ENCODE data around the gene ZNF417. TPM values are rescaled to one million over a fixed set of nuclear protein-coding genes. Genes with fewer than 3 reads are reported as not detected.
"Not testable (repeated sequence)": the region's sequence is repeated elsewhere in the genome, so short reads cannot be mapped to it uniquely, and the experiment has no call there.

The ZNF417 gene
- polyA plus RNA-seq (2013), result 8.1 TPM in 2 replicates

GRCh38 chr19:57916168-57916995 is at the start of gene ZNF417:
Gene ZNF417 (minus strand): TSS chr19:57916592. CDS start chr19:57916411, 181 bp downstream.
- DNase-seq, result peak; percentile 95 to 98
- H3K14ac ChIP-seq (ENCODE audit: low read length), result peak within 1 kb of the TSS; percentile 74
- not testable (repeated sequence) for H3K27me3 ChIP-seq (ENCODE audit: insufficient read depth, low read length); H3K79me2 ChIP-seq (ENCODE audit: control insufficient read depth, insufficient read depth, low read length, poor library complexity); H3K4me1 ChIP-seq (ENCODE audit: control insufficient read depth in 1 of 2, insufficient read depth in 2 of 2, low read length in 2 of 2); H3K79me1 ChIP-seq (ENCODE audit: low read length); H3K23ac ChIP-seq (ENCODE audit: low read length); H3K9me3 ChIP-seq (ENCODE audit: insufficient read depth, low read depth, low read length); H2BK12ac ChIP-seq (ENCODE audit: low read length); H2AK5ac ChIP-seq (ENCODE audit: low read length)
- H3K4me3 ChIP-seq (ENCODE audit: low read depth, low read length), result peak within 1 kb of the TSS; percentile 85
- peak within 1 kb of the TSS; percentile 61 for H2BK120ac ChIP-seq (ENCODE audit: insufficient read depth, low read length, poor library complexity)
- peak within 1 kb of the TSS; percentile 35 for H4K12ac ChIP-seq (ENCODE audit: low read depth, low read length)
- H3K4me2 ChIP-seq (ENCODE audit: low read length), result peak within 1 kb of the TSS; percentile 71
- H3K36me3 ChIP-seq (ENCODE audit: control insufficient read depth in 1 of 2, insufficient read depth in 2 of 2, low read length in 2 of 2), result peaks cover 17 to 18% of the 10 kb centered on the region in 2 experiments
- H4K8ac ChIP-seq (ENCODE audit: low read depth, low read length), result peak within 1 kb of the TSS; percentile 87
- no CpG with 5 or more reads among the region's 51 CpGs for WGBS (ENCODE audit: extremely low coverage, insufficient coverage, insufficient read length)
- H3K18ac ChIP-seq (ENCODE audit: low read length), result peak within 1 kb of the TSS; percentile 57
- peak within 1 kb of the TSS; percentile 23 for H3K27ac ChIP-seq (ENCODE audit: low read depth, low read length)
- peak within 1 kb of the TSS; percentile 76 for H3K9ac ChIP-seq (ENCODE audit: low read length)
- peak within 1 kb of the TSS; percentile 53 for H3K4ac ChIP-seq (ENCODE audit: low read depth, low read length)
- H2AFZ ChIP-seq (ENCODE audit: insufficient read depth, low read length, poor library complexity), result peak within 1 kb of the TSS; percentile 52
- peak within 1 kb of the TSS; percentile 79 for H4K91ac ChIP-seq (ENCODE audit: low read depth, low read length)
- H2BK5ac ChIP-seq (ENCODE audit: low read depth, low read length, poor library complexity), result peak within 1 kb of the TSS; percentile 50

GRCh38 chr19:57964761-57965160 is 48.4 kb upstream of the ZNF417 start:
- H2AFZ ChIP-seq (ENCODE audit: insufficient read depth, low read length, poor library complexity), result no peak overlapping the region
- no peaks in the 10 kb centered on the region for H3K4me1 ChIP-seq (ENCODE audit: control insufficient read depth in 1 of 2, insufficient read depth in 2 of 2, low read length in 2 of 2)
- H3K27me3 ChIP-seq (ENCODE audit: insufficient read depth, low read length), result no peaks in the 10 kb centered on the region
- H3K14ac ChIP-seq (ENCODE audit: low read length), result no peak overlapping the region
- no peak overlapping the region for H3K9ac ChIP-seq (ENCODE audit: low read length)
- H3K4me2 ChIP-seq (ENCODE audit: low read length), result no peak overlapping the region
- H3K4me3 ChIP-seq (ENCODE audit: low read depth, low read length), result no peak overlapping the region
- H2BK5ac ChIP-seq (ENCODE audit: low read depth, low read length, poor library complexity), result no peak overlapping the region
- no peak overlapping the region for H2BK120ac ChIP-seq (ENCODE audit: insufficient read depth, low read length, poor library complexity)
- H3K27ac ChIP-seq (ENCODE audit: low read depth, low read length), result no peak overlapping the region
- H2BK12ac ChIP-seq (ENCODE audit: low read length), result no peak overlapping the region
- no peaks in the 10 kb centered on the region for H3K79me2 ChIP-seq (ENCODE audit: control insufficient read depth, insufficient read depth, low read length, poor library complexity)
- H3K18ac ChIP-seq (ENCODE audit: low read length), result no peak overlapping the region
- no peak overlapping the region for H4K12ac ChIP-seq (ENCODE audit: low read depth, low read length)
- H4K8ac ChIP-seq (ENCODE audit: low read depth, low read length), result no peak overlapping the region
- H3K23ac ChIP-seq (ENCODE audit: low read length), result no peak overlapping the region
- no peak overlapping the region for H4K91ac ChIP-seq (ENCODE audit: low read depth, low read length)
- no peak for DNase-seq
- H3K9me3 ChIP-seq (ENCODE audit: insufficient read depth, low read depth, low read length), result peaks cover 18% of the 10 kb centered on the region
- H2AK5ac ChIP-seq (ENCODE audit: low read length), result no peak overlapping the region
- no peak overlapping the region for H3K4ac ChIP-seq (ENCODE audit: low read depth, low read length)
- no peaks in the 10 kb centered on the region for H3K36me3 ChIP-seq (ENCODE audit: control insufficient read depth in 1 of 2, insufficient read depth in 2 of 2, low read length in 2 of 2)
- H3K79me1 ChIP-seq (ENCODE audit: low read length), result no peaks in the 10 kb centered on the region
- WGBS (ENCODE audit: extremely low coverage, insufficient coverage, insufficient read length), result no CpG with 5 or more reads among the region's 8 CpGs

- no peak overlapping the region for H3K9ac ChIP-seq (ENCODE audit: low read length)
- no peak overlapping the region for H3K27ac ChIP-seq (ENCODE audit: low read depth, low read length)
- H3K4ac ChIP-seq (ENCODE audit: low read depth, low read length), result no peak overlapping the region
- H3K14ac ChIP-seq (ENCODE audit: low read length), result no peak overlapping the region
- H2BK12ac ChIP-seq (ENCODE audit: low read length), result no peak overlapping the region
- WGBS (ENCODE audit: extremely low coverage, insufficient coverage, insufficient read length), result no CpG with 5 or more reads among the region's 1 CpG
- no peak for DNase-seq
- H3K27me3 ChIP-seq (ENCODE audit: insufficient read depth, low read length), result no peaks in the 10 kb centered on the region
- H3K4me2 ChIP-seq (ENCODE audit: low read length), result no peak overlapping the region
- no peak overlapping the region for H2AFZ ChIP-seq (ENCODE audit: insufficient read depth, low read length, poor library complexity)
- no peak overlapping the region for H2BK120ac ChIP-seq (ENCODE audit: insufficient read depth, low read length, poor library complexity)
- H3K4me3 ChIP-seq (ENCODE audit: low read depth, low read length), result no peak overlapping the region
- no peak overlapping the region for H3K18ac ChIP-seq (ENCODE audit: low read length)
- H4K12ac ChIP-seq (ENCODE audit: low read depth, low read length), result no peak overlapping the region
- H4K8ac ChIP-seq (ENCODE audit: low read depth, low read length), result no peak overlapping the region
- no peak overlapping the region for H2AK5ac ChIP-seq (ENCODE audit: low read length)
- no peaks in the 10 kb centered on the region for H3K79me2 ChIP-seq (ENCODE audit: control insufficient read depth, insufficient read depth, low read length, poor library complexity)
- no peak overlapping the region for H4K91ac ChIP-seq (ENCODE audit: low read depth, low read length)
- H3K36me3 ChIP-seq (ENCODE audit: control insufficient read depth in 1 of 2, insufficient read depth in 2 of 2, low read length in 2 of 2), result no peaks in the 10 kb centered on the region
- H3K9me3 ChIP-seq (ENCODE audit: insufficient read depth, low read depth, low read length), result peaks cover 14% of the 10 kb centered on the region
- no peak overlapping the region for H3K23ac ChIP-seq (ENCODE audit: low read length)
- no peaks in the 10 kb centered on the region for H3K4me1 ChIP-seq (ENCODE audit: control insufficient read depth in 1 of 2, insufficient read depth in 2 of 2, low read length in 2 of 2)
- H3K79me1 ChIP-seq (ENCODE audit: low read length), result no peaks in the 10 kb centered on the region
- H2BK5ac ChIP-seq (ENCODE audit: low read depth, low read length, poor library complexity), result no peak overlapping the region
Observed at GRCh38 chr19:57961785-57962184, 45.4 kb upstream of the ZNF417 start.

GRCh38 chr19:57954996-57955395 is 38.6 kb upstream of the ZNF417 start:
- no peak overlapping the region for H3K4ac ChIP-seq (ENCODE audit: low read depth, low read length)
- no peak overlapping the region for H3K9ac ChIP-seq (ENCODE audit: low read length)
- no CpG with 5 or more reads among the region's 4 CpGs for WGBS (ENCODE audit: extremely low coverage, insufficient coverage, insufficient read length)
- H3K14ac ChIP-seq (ENCODE audit: low read length), result no peak overlapping the region
- no peak overlapping the region for H3K18ac ChIP-seq (ENCODE audit: low read length)
- DNase-seq, result no peak
- no peaks in the 10 kb centered on the region for H3K79me2 ChIP-seq (ENCODE audit: control insufficient read depth, insufficient read depth, low read length, poor library complexity)
- no peaks in the 10 kb centered on the region for H3K36me3 ChIP-seq (ENCODE audit: control insufficient read depth in 1 of 2, insufficient read depth in 2 of 2, low read length in 2 of 2)
- no peak overlapping the region for H2AK5ac ChIP-seq (ENCODE audit: low read length)
- no peaks in the 10 kb centered on the region for H3K27me3 ChIP-seq (ENCODE audit: insufficient read depth, low read length)
- H3K4me3 ChIP-seq (ENCODE audit: low read depth, low read length), result no peak overlapping the region
- no peak overlapping the region for H2BK120ac ChIP-seq (ENCODE audit: insufficient read depth, low read length, poor library complexity)
- peaks cover 29% of the 10 kb centered on the region for H3K9me3 ChIP-seq (ENCODE audit: insufficient read depth, low read depth, low read length)
- no peak overlapping the region for H4K8ac ChIP-seq (ENCODE audit: low read depth, low read length)
- H4K91ac ChIP-seq (ENCODE audit: low read depth, low read length), result no peak overlapping the region
- no peak overlapping the region for H3K4me2 ChIP-seq (ENCODE audit: low read length)
- H3K27ac ChIP-seq (ENCODE audit: low read depth, low read length), result no peak overlapping the region
- no peak overlapping the region for H2BK12ac ChIP-seq (ENCODE audit: low read length)
- no peaks in the 10 kb centered on the region for H3K4me1 ChIP-seq (ENCODE audit: control insufficient read depth in 1 of 2, insufficient read depth in 2 of 2, low read length in 2 of 2)
- H3K79me1 ChIP-seq (ENCODE audit: low read length), result no peaks in the 10 kb centered on the region
- no peak overlapping the region for H2BK5ac ChIP-seq (ENCODE audit: low read depth, low read length, poor library complexity)
- H4K12ac ChIP-seq (ENCODE audit: low read depth, low read length), result no peak overlapping the region
- H2AFZ ChIP-seq (ENCODE audit: insufficient read depth, low read length, poor library complexity), result no peak overlapping the region
- no peak overlapping the region for H3K23ac ChIP-seq (ENCODE audit: low read length)
